Stimulated activated CD8-positive, alpha-beta memory T cell treated with anti-CD3 and anti-CD28 coated beads, Interleukin-15, amount 100 ng/mL, for 1 hour (primary cell): Measurements from ENCODE around the gene SKAP2.
"Not testable (repeated sequence)": the region's sequence is repeated elsewhere in the genome, so short reads cannot be mapped to it uniquely, and the experiment has no call there.

Experiments
- DNase-seq: peaks from one replicate; pipeline ENCODE4 v3.0.0-alpha.2; 2020; ENCODE audit warnings: low read depth

The SKAP2 gene

DNA sequence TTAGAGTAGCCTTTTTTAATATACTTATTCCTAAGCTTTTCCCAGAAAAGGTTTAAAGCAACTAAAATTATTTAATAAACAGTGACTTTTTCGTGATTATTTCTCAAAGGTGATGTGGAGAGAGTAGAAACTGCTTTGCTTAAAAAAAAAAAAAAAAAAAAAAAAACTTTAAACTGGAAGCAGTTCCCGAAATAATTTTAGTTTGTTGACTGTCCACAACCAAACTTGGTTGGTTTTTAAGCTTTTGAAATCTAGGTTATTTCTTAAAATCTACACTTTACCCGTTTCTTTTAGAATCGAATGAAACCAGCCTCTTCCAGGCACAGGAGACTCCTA is 7.3 kb downstream of the SKAP2 start:
- no peak for DNase-seq

- DNase-seq, result no peak
These were observed 8.0 kb downstream of the SKAP2 start for GRCh38 chr7:26856176-26856985.

DNA sequence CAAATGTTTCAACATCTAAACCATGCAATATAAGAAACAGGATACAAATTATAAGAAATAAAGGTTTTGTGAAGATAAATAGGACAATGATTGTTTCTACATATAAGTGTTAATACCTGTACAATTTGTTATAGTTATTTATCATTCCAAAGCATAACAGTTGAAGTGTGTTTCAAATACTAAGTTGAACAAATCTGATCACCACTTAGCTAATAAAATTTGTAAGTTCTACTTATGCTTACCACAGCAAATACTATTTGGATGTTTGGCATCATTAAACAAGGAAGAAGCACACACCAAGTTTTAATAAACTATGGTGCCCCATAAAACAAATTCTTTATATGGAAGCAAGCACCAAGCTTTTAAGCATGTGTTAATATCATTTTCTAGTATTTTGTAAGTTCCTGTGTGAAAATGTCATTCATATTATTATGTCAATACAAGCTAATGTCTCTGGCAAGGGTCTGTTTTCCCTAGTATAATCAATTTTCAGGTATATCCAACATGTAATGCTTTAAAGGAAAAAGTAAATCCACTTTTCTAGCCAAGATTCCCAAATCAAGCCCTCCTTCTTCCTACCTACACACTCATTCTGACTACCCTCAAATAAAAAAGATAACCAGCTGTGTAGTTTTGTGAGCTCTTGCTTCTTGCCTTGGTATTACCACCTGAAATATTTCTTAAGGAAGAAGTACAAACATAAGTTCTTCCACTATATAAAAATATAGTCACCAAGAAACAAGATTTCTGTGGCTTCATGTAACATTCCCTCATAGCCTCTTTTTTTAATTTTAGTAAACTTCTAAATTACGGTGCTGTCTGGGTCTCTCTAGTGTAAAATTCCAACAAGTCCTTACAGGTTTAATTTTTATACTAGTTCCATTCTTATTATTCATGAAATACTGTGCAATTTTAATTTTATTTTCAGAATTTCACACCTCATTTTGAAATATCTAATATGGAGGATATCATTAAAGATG is 9.2 kb downstream of the SKAP2 start:
- DNase-seq, result no peak

DNA sequence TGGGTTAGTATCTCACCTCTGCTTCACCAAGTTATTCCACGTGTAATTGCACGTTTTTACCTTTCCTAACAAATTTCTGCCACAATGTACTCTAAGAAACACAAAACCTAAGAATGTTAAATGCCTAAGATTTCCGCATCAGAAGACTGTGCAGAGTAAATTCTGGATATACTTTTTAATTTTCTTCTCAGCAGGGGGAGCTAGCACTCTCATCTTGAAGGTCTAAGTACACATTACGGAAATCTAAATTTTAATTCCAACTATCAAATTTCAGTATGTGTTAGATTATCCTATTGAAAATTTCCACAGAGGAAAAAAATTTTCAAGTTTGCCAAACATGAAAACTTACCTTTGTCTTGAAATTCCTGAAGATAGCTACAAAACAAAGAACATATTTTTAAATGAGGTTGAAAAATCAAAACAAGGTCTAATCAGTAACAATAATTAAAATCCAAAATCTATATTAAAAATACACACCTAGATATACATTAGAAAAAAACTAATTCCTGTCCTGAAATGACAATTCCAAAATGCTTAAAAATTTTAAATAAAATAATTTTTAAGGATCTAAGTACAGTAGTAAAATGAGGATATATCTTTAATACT is 10.5 kb downstream of the SKAP2 start:
- no peak for DNase-seq

DNA sequence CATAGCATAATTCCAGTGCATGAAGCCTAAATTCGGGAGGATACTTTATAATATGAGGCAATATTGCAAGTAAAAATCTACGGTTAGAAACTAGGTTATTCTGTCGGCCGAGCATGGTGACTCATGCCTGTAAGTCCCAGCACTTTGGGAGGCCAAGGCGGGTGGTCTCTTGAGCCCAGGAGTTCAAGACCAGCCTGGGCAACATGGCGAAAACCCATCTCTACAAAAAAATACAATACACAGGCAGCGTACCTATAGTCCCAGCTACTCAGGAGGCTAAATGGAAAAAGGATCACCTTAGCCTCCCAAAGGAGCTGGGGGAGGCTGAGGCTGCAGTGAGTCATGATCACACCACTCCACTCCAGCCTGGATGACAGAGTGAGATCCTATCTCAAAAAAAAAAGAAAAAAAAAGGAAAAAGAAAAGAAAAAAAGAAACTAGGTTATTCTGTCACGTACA is 14.2 kb downstream of the SKAP2 start:
- DNase-seq, result no peak

DNA sequence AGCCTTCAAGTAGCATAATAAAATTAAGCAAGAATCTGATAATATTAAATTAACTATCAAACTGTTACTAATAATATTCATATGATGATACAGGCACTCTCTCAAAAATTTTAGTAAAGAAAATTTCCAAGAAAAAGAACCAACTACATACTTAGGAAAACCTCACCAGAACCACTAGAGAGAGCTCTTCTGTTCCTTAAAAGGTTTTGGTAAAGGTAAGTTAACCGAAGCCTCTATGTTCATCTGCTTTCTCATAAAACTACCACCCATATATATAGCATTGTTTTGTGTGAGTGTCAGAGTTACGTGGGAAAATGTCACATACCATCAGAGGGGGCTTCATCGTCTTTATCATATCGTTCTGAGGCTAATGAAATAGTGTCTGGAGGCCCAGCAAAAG is 20.7 kb downstream of the SKAP2 start:
- no peak for DNase-seq

DNA sequence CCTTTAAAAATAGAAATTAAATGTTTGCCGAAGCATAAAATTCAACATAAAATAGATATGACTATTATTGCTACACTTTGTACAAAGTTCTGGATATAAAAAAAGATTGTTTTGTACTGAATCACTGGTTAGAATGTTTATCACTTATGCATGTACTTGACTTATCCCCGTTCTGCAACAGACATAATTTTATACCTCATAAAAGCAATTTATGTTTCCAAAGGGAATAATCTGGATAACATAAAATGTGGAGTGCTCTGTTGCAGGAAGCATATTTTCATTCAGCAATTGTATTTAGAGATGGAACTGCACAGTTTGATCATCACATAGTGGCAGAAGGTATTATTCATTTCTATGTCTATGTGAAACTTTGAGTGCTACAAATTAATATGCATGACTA is 21.5 kb downstream of the SKAP2 start:
- DNase-seq, result no peak

DNA sequence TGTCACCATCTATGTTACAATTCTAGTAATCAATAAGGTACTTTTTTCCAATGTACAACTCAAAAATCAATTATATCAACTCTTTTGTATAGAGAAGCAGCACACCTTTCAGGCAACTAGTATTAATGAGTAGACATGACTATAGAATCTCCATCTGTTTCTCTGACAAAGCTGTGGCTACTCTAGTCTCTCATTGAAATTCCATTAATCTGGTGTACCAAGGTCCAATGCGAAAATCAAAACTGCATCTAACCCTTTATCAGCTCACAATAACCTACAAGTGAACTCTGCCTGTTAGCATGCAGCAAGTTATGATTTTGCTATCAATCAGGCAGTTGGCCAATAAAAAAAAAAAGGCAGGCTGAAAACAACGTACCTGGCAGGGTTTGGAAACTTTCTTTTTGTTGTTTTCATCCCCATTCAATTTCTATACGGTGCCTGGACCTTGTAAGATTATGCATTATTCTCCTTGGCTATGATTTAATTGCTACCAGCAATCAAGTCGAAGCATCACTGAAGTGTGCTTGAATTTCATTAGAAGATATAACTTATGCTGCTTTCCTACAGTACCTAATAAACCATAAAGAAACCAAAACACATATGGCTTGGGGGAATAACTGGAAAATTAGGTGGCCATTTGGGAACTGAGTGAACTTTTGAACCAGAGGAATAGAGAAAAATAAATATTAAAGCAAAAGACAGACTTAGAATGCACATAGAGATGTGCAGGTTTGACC is 23.2 kb downstream of the SKAP2 start:
- no peak for DNase-seq

DNA sequence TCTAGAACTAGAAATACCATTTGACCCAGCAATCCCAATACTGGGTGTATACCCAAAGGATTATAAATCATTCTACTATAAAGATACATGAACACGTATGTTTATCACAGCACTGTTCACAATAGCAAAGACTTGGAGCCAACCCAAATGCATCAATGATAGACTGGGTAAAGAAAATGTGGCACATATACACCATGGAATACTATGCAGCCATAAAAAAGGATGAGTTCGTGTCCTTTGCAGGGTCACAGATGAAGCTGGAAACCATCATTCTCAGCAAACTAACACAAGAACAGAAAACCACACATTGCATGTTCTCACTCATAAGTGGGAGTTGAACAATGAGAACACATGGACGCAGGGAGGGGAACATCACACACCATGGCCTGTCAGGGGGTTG is 27.6 kb downstream of the SKAP2 start:
- DNase-seq, result not testable (repeated sequence)

GRCh38 chr7:26815426-26815825 is 49.0 kb downstream of the SKAP2 start:
- DNase-seq, result no peak

DNA sequence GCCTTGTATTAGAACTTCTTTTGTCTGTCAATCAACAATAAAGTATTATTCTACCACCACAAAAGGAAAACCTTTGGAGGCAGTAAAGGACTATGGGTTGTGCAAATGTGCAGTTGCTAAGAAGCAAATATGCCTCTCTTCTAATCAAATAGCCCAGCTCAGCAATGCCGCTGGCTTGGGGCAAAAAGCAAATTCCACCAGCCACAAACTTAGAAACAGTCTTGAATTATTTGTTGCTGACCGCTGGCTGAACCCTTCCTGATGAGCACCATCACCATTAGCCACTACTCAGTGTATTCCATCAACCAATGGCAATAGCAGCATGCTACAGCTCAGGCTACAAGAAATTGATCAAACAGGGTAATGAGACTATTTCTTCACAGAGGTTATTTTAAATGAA is 51.0 kb downstream of the SKAP2 start:
- DNase-seq, result no peak

- no peak for DNase-seq
These were observed 69.8 kb downstream of the SKAP2 start for GRCh38 chr7:26794541-26794940.

- DNase-seq, result no peak
These were observed 71.8 kb downstream of the SKAP2 start for GRCh38 chr7:26792576-26792975.

DNA sequence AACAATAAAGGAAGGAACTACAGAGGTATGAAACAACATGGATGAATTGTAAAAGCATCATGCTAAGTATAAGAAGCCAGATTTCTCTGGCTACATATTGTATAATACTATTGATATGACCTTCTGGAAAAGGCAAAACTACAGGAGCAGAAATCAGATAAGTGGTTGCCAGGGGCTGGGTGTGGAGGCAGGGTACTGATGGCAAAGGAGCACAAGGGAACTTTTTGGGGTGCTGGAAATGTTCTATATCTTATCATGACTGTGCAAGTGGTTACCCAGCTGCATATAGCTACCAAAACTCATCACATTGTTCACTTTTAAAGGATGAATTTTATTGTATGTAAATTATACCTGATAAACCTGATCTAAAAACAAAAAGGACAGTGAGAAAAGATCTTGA is 72.4 kb downstream of the SKAP2 start:
- no peak for DNase-seq

DNA sequence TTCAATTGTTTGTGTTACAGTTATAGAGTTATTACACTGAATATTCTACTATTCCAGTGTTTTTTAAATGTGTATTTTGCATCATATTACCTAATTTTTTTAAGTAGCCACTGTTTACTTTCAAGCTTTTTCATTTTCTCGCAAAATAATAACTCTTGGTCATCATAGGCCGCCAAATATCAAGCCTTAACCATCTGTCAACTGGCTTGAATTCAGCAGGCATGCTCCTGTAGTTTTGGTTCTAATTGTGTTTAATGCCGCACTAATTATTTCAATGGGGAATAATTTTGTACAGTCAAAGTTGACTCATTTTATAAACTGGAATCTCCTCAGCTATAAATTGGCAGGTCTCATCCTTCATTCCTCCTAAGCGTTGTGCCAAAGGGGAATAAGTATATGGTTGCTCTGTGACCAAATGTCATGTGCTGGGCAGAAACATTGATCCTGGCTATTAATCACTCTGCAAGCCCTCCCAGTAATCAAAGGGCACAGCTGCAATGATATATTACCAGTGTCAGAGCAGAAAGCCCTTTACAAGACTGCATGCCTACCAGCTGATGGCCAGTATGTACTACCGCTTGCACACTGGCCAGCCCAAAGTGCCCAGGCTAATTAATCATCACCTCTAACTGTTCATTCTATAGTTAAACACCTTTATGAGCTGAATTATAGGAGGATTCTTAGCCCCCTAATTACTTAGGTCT is 74.8 kb downstream of the SKAP2 start:
- no peak for DNase-seq

DNA sequence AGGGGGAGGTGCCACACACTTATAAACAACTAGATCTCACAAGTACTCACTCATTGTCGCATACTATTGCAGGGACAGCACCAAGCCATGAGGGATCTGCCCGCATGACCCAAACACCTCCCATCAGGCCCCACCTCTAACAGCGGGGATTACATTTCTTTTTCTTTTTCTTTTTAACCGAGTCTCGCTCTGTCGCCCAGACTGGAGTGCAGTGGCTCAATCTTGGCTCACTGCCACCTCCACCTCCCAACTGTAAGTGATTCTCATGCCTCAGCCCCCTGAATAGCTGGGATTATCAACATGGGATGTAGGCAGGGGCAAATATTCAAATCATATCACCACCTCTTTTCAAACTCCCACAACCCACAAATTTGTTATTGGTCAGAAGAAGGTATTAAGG is 76.7 kb downstream of the SKAP2 start:
- no peak for DNase-seq

GRCh38 chr7:26784118-26784517 is 80.3 kb downstream of the SKAP2 start:
- DNase-seq, result no peak

GRCh38 chr7:26782501-26782900 is 81.9 kb downstream of the SKAP2 start:
- DNase-seq, result no peak

GRCh38 chr7:26779978-26780595 is 84.3 kb downstream of the SKAP2 start:
- no peak for DNase-seq

DNA sequence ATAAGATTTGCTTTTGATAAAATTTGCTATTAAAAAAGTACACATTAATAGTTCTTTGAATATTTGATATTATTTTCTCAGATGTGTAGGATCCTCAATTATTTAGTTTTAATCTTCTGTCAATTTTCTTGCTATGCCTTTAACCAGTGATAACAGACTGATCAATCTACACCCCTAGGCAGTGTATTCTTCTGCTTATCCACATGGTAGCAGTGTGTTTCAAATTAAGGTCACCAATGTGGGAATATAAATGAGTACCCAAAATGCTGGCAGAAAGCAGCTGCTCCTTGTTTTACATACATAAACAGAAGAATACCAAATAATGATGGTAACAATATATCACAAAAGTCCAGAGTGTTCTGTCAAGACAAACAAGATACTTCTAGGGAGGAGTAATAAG is 87.0 kb downstream of the SKAP2 start:
- no peak for DNase-seq

- no peak for DNase-seq
These were observed 103.9 kb downstream of the SKAP2 start for GRCh38 chr7:26760501-26760900.
